ENCODE results near the gene ZNHIT3. TPM values are rescaled to one million over a fixed set of nuclear protein-coding genes. Genes with fewer than 3 reads are reported as not detected.

Gene ZNHIT3
- total RNA-seq, 1 experiment from 2014 or later: 61.0 TPM

Other genes starting within 250 kb of the ZNHIT3 start
- not detected in 2 replicates for gene TBC1D3I, start 222.1 kb upstream of the ZNHIT3 start, total RNA-seq (2014; rRNA removed; shearing (Covaris generic))
- not detected in 2 replicates for gene TBC1D3G, start 162.8 kb upstream of the ZNHIT3 start, total RNA-seq (2014; rRNA removed; shearing (Covaris generic))
- not detected in 2 replicates for gene TBC1D3H, start 98.2 kb upstream of the ZNHIT3 start, total RNA-seq (2014; rRNA removed; shearing (Covaris generic))
- 50.5 and 52.6 TPM in 2 replicates for gene MYO19, start 48.2 kb downstream of the ZNHIT3 start, total RNA-seq (2014; rRNA removed; shearing (Covaris generic))
- gene PIGW, start 48.3 kb downstream of the ZNHIT3 start, total RNA-seq (2014; rRNA removed; shearing (Covaris generic)): 6.3 and 6.6 TPM in 2 replicates
- 34.7 and 36.6 TPM in 2 replicates for gene GGNBP2, start 58.2 kb downstream of the ZNHIT3 start, total RNA-seq (2014; rRNA removed; shearing (Covaris generic))
- 1.7 and 5.5 TPM in 2 replicates for gene DHRS11, start 105.2 kb downstream of the ZNHIT3 start, total RNA-seq (2014; rRNA removed; shearing (Covaris generic))
- gene MRM1, start 114.9 kb downstream of the ZNHIT3 start, total RNA-seq (2014; rRNA removed; shearing (Covaris generic)): 10.4 and 14.5 TPM in 2 replicates

Measured in Daoy (cell line).